Esophagus muscularis mucosa (tissue), 4 donors: ENCODE data around the gene LTF. TPM values are rescaled to one million over a fixed set of nuclear protein-coding genes. Genes with fewer than 3 reads are reported as not detected.

Source experiments
- DNase-seq: peaks from one replicate; pipeline ENCODE4 v3.0.0-alpha.2; 2017; ENCODE audit errors: extremely low spot score
- H3K27ac ChIP-seq, 4 donors: fragments of 200-600 bp; sonication (generic); replicated peaks in 1 of 4; 1 replicate in 3 of 4; 2 replicates in 1 of 4; pipeline ENCODE4 v1.5.1; 2016 to 2019; ENCODE audit warnings: mild to moderate bottlenecking in 1 of 4
- H3K27me3 ChIP-seq, 4 donors: fragments of 200-600 bp; sonication (generic); one replicate each; pipeline versions ENCODE4 v1.5.1 to v1.6.0; 2016 to 2019
- H3K36me3 ChIP-seq, 4 donors: fragments of 200-600 bp; sonication (generic); one replicate each; pipeline ENCODE4 v1.5.1; 2016 to 2019
- H3K4me1 ChIP-seq, 4 donors: fragments of 200-600 bp; sonication (generic); one replicate each; pipeline ENCODE4 v1.5.1; 2016 to 2019
- H3K4me3 ChIP-seq, 4 donors: fragments of 200-600 bp; sonication (generic); 1 replicate in 2 of 4; 2 replicates in 2 of 4; pipeline ENCODE4 v1.5.1; 2016 to 2019; ENCODE audit warnings: mild to moderate bottlenecking in 4 of 4, moderate library complexity in 1 of 4
- H3K9me3 ChIP-seq, 4 donors: fragments of 200-600 bp; sonication (generic); 1 replicate in 3 of 4; 2 replicates in 1 of 4; pipeline ENCODE4 v1.5.1; 2016 to 2019
- CTCF ChIP-seq, 3 experiments: fragments of 200-600 bp in 2 of 3; fragments of 450-650 bp in 1 of 3; sonication (generic) in 2 of 3; IDR thresholded peaks; one replicate each; pipeline ENCODE4 v1.5.1; 2017 to 2019; ENCODE audit warnings: antibody characterized with exemption in 3 of 3, mild to moderate bottlenecking in 2 of 3, moderate library complexity in 1 of 3
- EP300 ChIP-seq: sonication (generic); formaldehyde crosslinking; IDR thresholded peaks from one replicate; pipeline ENCODE4 v1.6.1; 2017; ENCODE audit warnings: antibody characterized with exemption
- POLR2A ChIP-seq: fragments of 450-650 bp; IDR thresholded peaks from one replicate; pipeline ENCODE4 v1.6.1; 2017; ENCODE audit warnings: antibody characterized with exemption, moderate library complexity, mild to moderate bottlenecking, low read depth
- POLR2AphosphoS5 ChIP-seq, 2 donors: sonication (generic); formaldehyde crosslinking; IDR thresholded peaks; one replicate each; pipeline ENCODE4 v1.6.1; 2017; ENCODE audit warnings: antibody characterized with exemption in 2 of 2
- WGBS: methylation state at CpG from one replicate; pipeline ENCODE4 v1.1.5; 2018; 5-methylcytosine and 5-hydroxymethylcytosine counted together
- intact Hi-C: fragments of 100-400 bp; cut with DNase I; formaldehyde crosslinking; loops from one replicate; pipeline ENCODE4 v1.15.1; 2023
- total RNA-seq, 4 donors: library from RNA; depleted of rRNA; stranded (reverse); fragments of >200 nt; gene quantifications; one replicate each; pipeline versions ENCODE4 v1.1.0 to v1.2.1, GENCODE V29; 2016

The LTF gene
- total RNA-seq, 4 donors from 2014 or later: 0.45 to 1.7 (median 0.87) TPM

GRCh38 chr3:46409739-46410489 is 54.8 kb downstream of the LTF start:
- H3K27ac ChIP-seq: no peak overlapping the region
- H3K4me1 ChIP-seq: peaks cover 10 to 25% (median 16%) of the 10 kb centered on the region in 4 donors
- intact Hi-C loops: no loop called here
- no peak for TF ChIP-seq EP300
- TF ChIP-seq CTCF (IDR thresholded peaks at IDR 0.05): no peak
- no peak for TF ChIP-seq POLR2AphosphoS5 (IDR thresholded peaks at IDR 0.05)
- TF ChIP-seq POLR2A: no peak
- H3K27me3 ChIP-seq: peaks cover 0 to 13% (median 0%) of the 10 kb centered on the region in 4 donors
- no peak overlapping the region for H3K4me3 ChIP-seq
- no peaks in the 10 kb centered on the region for H3K36me3 ChIP-seq
- DNase-seq: no peak
- H3K9me3 ChIP-seq: no peaks in the 10 kb centered on the region
- 92% methylated on average over 9 of the region's 9 CpGs for WGBS

DNA sequence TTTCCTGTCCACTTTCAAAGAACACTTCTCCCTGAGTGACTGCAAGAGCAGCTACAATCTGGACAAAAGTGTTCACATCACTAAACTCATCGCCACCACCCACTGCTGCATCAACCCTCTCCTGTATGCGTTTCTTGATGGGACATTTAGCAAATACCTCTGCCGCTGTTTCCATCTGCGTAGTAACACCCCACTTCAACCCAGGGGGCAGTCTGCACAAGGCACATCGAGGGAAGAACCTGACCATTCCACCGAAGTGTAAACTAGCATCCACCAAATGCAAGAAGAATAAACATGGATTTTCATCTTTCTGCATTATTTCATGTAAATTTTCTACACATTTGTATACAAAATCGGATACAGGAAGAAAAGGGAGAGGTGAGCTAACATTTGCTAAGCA is 55.9 kb downstream of the LTF start:
- 88% methylated on average over 7 of the region's 7 CpGs for WGBS

GRCh38 chr3:46407970-46408369 is 56.7 kb downstream of the LTF start:
- H3K9me3 ChIP-seq: no peaks in the 10 kb centered on the region
- no peak for DNase-seq
- H3K36me3 ChIP-seq: no peaks in the 10 kb centered on the region
- TF ChIP-seq POLR2AphosphoS5 (IDR thresholded peaks at IDR 0.05) (no peak), CTCF (IDR thresholded peaks at IDR 0.05) (no peak), EP300 (no peak), POLR2A (no peak)
- WGBS: 77% methylated on average over 7 of the region's 7 CpGs
- H3K4me1 ChIP-seq: peaks cover 10 to 19% (median 14%) of the 10 kb centered on the region in 4 donors
- H3K27me3 ChIP-seq: peaks cover 0 to 17% (median 0%) of the 10 kb centered on the region in 4 donors
- H3K27ac ChIP-seq: peak overlapping the region; percentile 54 to 71 (median 60)
- H3K4me3 ChIP-seq: peak overlapping the region in 2 of 4 donors; percentile 29 to 50
- intact Hi-C loops: no loop called here

More for the DNA sequence above, 55.9 kb downstream of the LTF start:
- Histone ChIP-seq H3K4me1 (peaks cover 10 to 25% (median 16%) of the 10 kb centered on the region in 4 donors), H3K27me3 (peaks cover 0 to 13% (median 0%) of the 10 kb centered on the region in 4 donors), H3K4me3 (no peak overlapping the region), H3K9me3 (no peaks in the 10 kb centered on the region), H3K36me3 (no peaks in the 10 kb centered on the region), H3K27ac (no peak overlapping the region)
- intact Hi-C loops: no loop called here
- TF ChIP-seq POLR2A: no peak
- no peak for TF ChIP-seq CTCF (IDR thresholded peaks at IDR 0.05)
- no peak for TF ChIP-seq POLR2AphosphoS5 (IDR thresholded peaks at IDR 0.05)
- no peak for TF ChIP-seq EP300
- no peak for DNase-seq

GRCh38 chr3:46406788-46407611 is 57.7 kb downstream of the LTF start, which contains the start of the genes CCR5AS and CCRL2:
TSS of gene CCR5AS (minus strand) at chr3:46407066.
TSS of gene CCRL2 (plus strand) at chr3:46407259. CDS start at chr3:46408080, 821 bp downstream.
- H3K4me3 ChIP-seq: peak within 1 kb of the TSS; percentile 29 to 50 (median 34)
- TF ChIP-seq POLR2AphosphoS5 (IDR thresholded peaks at IDR 0.05): peak; percentile 49 to 68
- no peak for TF ChIP-seq CTCF (IDR thresholded peaks at IDR 0.05)

More at GRCh38 chr3:46406788-46407611, 57.7 kb downstream of the LTF start, which contains the start of the genes CCR5AS and CCRL2:
- 56% methylated on average over 17 of the region's 20 CpGs for WGBS
- H3K9me3 ChIP-seq: no peaks in the 10 kb centered on the region
- peaks cover 10 to 12% (median 11%) of the 10 kb centered on the region in 4 donors for H3K4me1 ChIP-seq
- DNase-seq: no peak
- H3K27me3 ChIP-seq: peaks cover 0 to 17% (median 0%) of the 10 kb centered on the region in 4 donors
- peak within 1 kb of the TSS; percentile 54 to 71 (median 60) for H3K27ac ChIP-seq
- intact Hi-C loops: no loop called here
- H3K36me3 ChIP-seq: no peaks in the 10 kb centered on the region
